Mammary epithelial cell (primary cell): Measurements from ENCODE around the gene DDX10.

Source experiments
- CTCF ChIP-seq, 2 donors: IDR thresholded peaks in 1 of 2; conservative IDR thresholded peaks in 1 of 2; 2 replicates each; pipeline ENCODE4 v1.5.1; 2011 to 2012; ENCODE audit warnings: inconsistent platforms in 2 of 2, low read length in 2 of 2, mild to moderate bottlenecking in 2 of 2, control low read depth in 1 of 2, low read depth in 1 of 2; ENCODE audit not compliant: insufficient read depth in 1 of 2; ENCODE audit errors: extremely low read depth in 1 of 2
- EZH2 ChIP-seq: IDR thresholded peaks from 2 replicates; pipeline ENCODE4 v1.6.1; 2012; ENCODE audit warnings: low read length, inconsistent platforms, borderline replicate concordance

DNA sequence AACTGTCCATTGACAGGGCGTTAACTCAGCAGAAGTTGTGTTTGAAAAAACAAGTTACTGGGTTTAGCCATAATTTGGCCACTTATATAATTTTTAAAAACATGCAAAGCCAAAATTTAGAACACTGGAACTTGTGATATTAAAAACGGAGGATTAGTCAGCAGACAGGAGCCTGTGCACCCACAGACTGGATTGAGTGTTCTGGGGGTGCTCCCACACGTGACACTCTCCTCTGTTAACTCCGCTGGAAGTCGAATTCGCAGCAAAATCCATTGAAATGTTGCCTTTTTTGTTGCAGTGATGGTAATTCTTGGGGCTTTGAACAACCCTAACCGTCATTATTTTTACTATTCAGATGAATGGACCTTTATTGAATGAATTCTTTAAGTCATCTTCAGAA is 269.8 kb downstream of the DDX10 start:
- no peak for TF ChIP-seq CTCF (conservative IDR thresholded peaks at IDR 0.05 in 1 of 2, IDR thresholded peaks at IDR 0.05 in 1 of 2; ENCODE audit: extremely low read depth in 1 of 2, insufficient read depth in 1 of 2, low read depth in 1 of 2, low read length in 2 of 2)
- no peak for TF ChIP-seq EZH2
